ENCODE results near the gene TXNDC8.

The TXNDC8 gene

GRCh38 chr9:110258690-110259091 lies 79.0 kb downstream of the TXNDC8 start:
- Histone ChIP-seq H3K9ac (ENCODE audit: low read depth in 1 of 2, low read length in 2 of 2) (peak overlapping the region in 1 of 2 donors; percentile 28), H3K36me3 (ENCODE audit: control insufficient read depth in 2 of 2, insufficient read depth in 2 of 2, low read length in 2 of 2) (no peaks in the 10 kb centered on the region), H3K4me1 (ENCODE audit: control insufficient read depth in 2 of 2, insufficient read depth in 2 of 2, low read length in 2 of 2) (peaks cover 34 to 45% of the 10 kb centered on the region in 2 donors), H3K27ac (ENCODE audit: low read depth in 2 of 2, low read length in 2 of 2) (peak overlapping the region; percentile 82 to 96), H3K27me3 (ENCODE audit: control insufficient read depth in 2 of 2, insufficient read depth in 2 of 2, low read length in 2 of 2) (no peaks in the 10 kb centered on the region), H3K4me3 (ENCODE audit: low read length in 2 of 2) (no peak overlapping the region), H3K9me3 (ENCODE audit: control insufficient read depth in 2 of 2, low read length in 2 of 2) (no peaks in the 10 kb centered on the region)

- Histone ChIP-seq H3K27me3 (ENCODE audit: control insufficient read depth in 2 of 2, insufficient read depth in 2 of 2, low read length in 2 of 2) (no peaks in the 10 kb centered on the region), H3K27ac (ENCODE audit: low read depth in 2 of 2, low read length in 2 of 2) (peak overlapping the region; percentile 95 to 96), H3K4me1 (ENCODE audit: control insufficient read depth in 2 of 2, insufficient read depth in 2 of 2, low read length in 2 of 2) (peaks cover 37 to 45% of the 10 kb centered on the region in 2 donors), H3K9me3 (ENCODE audit: control insufficient read depth in 2 of 2, low read length in 2 of 2) (no peaks in the 10 kb centered on the region), H3K4me3 (ENCODE audit: low read length in 2 of 2) (peak overlapping the region; percentile 80 to 98), H3K9ac (ENCODE audit: low read depth in 1 of 2, low read length in 2 of 2) (peak overlapping the region; percentile 15 to 98), H3K36me3 (ENCODE audit: control insufficient read depth in 2 of 2, insufficient read depth in 2 of 2, low read length in 2 of 2) (no peaks in the 10 kb centered on the region)
Observed at GRCh38 chr9:110257956-110258355, 79.7 kb downstream of the TXNDC8 start.

- Histone ChIP-seq H3K9ac (ENCODE audit: low read depth in 1 of 2, low read length in 2 of 2) (peak overlapping the region; percentile 83 to 98), H3K4me1 (ENCODE audit: control insufficient read depth in 2 of 2, insufficient read depth in 2 of 2, low read length in 2 of 2) (peaks cover 37 to 45% of the 10 kb centered on the region in 2 donors)
Observed at GRCh38 chr9:110257097-110257841, 80.4 kb downstream of the TXNDC8 start.

GRCh38 chr9:110256380-110257096 lies 81.1 kb downstream of the TXNDC8 start, which contains the start of gene TXN:
Gene TXN, minus strand, starts transcription at chr9:110256507. Its CDS starts 72 bp downstream, at chr9:110256435.
- Histone ChIP-seq H3K9ac (ENCODE audit: low read depth in 1 of 2, low read length in 2 of 2) (peak within 1 kb of the TSS; percentile 91 to 98), H3K9me3 (ENCODE audit: control insufficient read depth in 2 of 2, low read length in 2 of 2) (no peaks in the 10 kb centered on the region), H3K4me1 (ENCODE audit: control insufficient read depth in 2 of 2, insufficient read depth in 2 of 2, low read length in 2 of 2) (peaks cover 37 to 45% of the 10 kb centered on the region in 2 donors), H3K27me3 (ENCODE audit: control insufficient read depth in 2 of 2, insufficient read depth in 2 of 2, low read length in 2 of 2) (no peaks in the 10 kb centered on the region), H3K36me3 (ENCODE audit: control insufficient read depth in 2 of 2, insufficient read depth in 2 of 2, low read length in 2 of 2) (no peaks in the 10 kb centered on the region), H3K27ac (ENCODE audit: low read depth in 2 of 2, low read length in 2 of 2) (peak within 1 kb of the TSS; percentile 95 to 96), H3K4me3 (ENCODE audit: low read length in 2 of 2) (peak within 1 kb of the TSS; percentile 80 to 98)

More at GRCh38 chr9:110257097-110257841, 80.4 kb downstream of the TXNDC8 start:
- Histone ChIP-seq H3K27me3 (ENCODE audit: control insufficient read depth in 2 of 2, insufficient read depth in 2 of 2, low read length in 2 of 2) (no peaks in the 10 kb centered on the region), H3K9me3 (ENCODE audit: control insufficient read depth in 2 of 2, low read length in 2 of 2) (no peaks in the 10 kb centered on the region), H3K36me3 (ENCODE audit: control insufficient read depth in 2 of 2, insufficient read depth in 2 of 2, low read length in 2 of 2) (no peaks in the 10 kb centered on the region), H3K27ac (ENCODE audit: low read depth in 2 of 2, low read length in 2 of 2) (peak overlapping the region; percentile 95 to 96), H3K4me3 (ENCODE audit: low read length in 2 of 2) (peak overlapping the region; percentile 80 to 98)

- Histone ChIP-seq H3K9ac (ENCODE audit: low read depth in 1 of 2, low read length in 2 of 2) (peak overlapping the region; percentile 91 to 98), H3K27ac (ENCODE audit: low read depth in 2 of 2, low read length in 2 of 2) (peak overlapping the region; percentile 95 to 96), H3K9me3 (ENCODE audit: control insufficient read depth in 2 of 2, low read length in 2 of 2) (no peaks in the 10 kb centered on the region), H3K4me1 (ENCODE audit: control insufficient read depth in 2 of 2, insufficient read depth in 2 of 2, low read length in 2 of 2) (peaks cover 37 to 45% of the 10 kb centered on the region in 2 donors), H3K27me3 (ENCODE audit: control insufficient read depth in 2 of 2, insufficient read depth in 2 of 2, low read length in 2 of 2) (no peaks in the 10 kb centered on the region), H3K36me3 (ENCODE audit: control insufficient read depth in 2 of 2, insufficient read depth in 2 of 2, low read length in 2 of 2) (peaks cover under 1% of the 10 kb centered on the region in 2 donors), H3K4me3 (ENCODE audit: low read length in 2 of 2) (peak overlapping the region; percentile 80 to 98)
Observed at GRCh38 chr9:110255463-110256379, 81.9 kb downstream of the TXNDC8 start.

- Histone ChIP-seq H3K4me1 (ENCODE audit: control insufficient read depth in 2 of 2, insufficient read depth in 2 of 2, low read length in 2 of 2) (peaks cover 35 to 44% of the 10 kb centered on the region in 2 donors), H3K27ac (ENCODE audit: low read depth in 2 of 2, low read length in 2 of 2) (peak overlapping the region; percentile 95 to 96), H3K9ac (ENCODE audit: low read depth in 1 of 2, low read length in 2 of 2) (peak overlapping the region; percentile 91 to 98), H3K36me3 (ENCODE audit: control insufficient read depth in 2 of 2, insufficient read depth in 2 of 2, low read length in 2 of 2) (peaks cover 7% of the 10 kb centered on the region in 2 donors), H3K4me3 (ENCODE audit: low read length in 2 of 2) (peak overlapping the region; percentile 80 to 98), H3K27me3 (ENCODE audit: control insufficient read depth in 2 of 2, insufficient read depth in 2 of 2, low read length in 2 of 2) (no peaks in the 10 kb centered on the region), H3K9me3 (ENCODE audit: control insufficient read depth in 2 of 2, low read length in 2 of 2) (no peaks in the 10 kb centered on the region)
Observed at GRCh38 chr9:110255034-110255462, 82.6 kb downstream of the TXNDC8 start.

- H3K27me3 ChIP-seq (ENCODE audit: control insufficient read depth in 2 of 2, insufficient read depth in 2 of 2, low read length in 2 of 2): no peaks in the 10 kb centered on the region
- peak overlapping the region; percentile 80 to 98 for H3K4me3 ChIP-seq (ENCODE audit: low read length in 2 of 2)
- H3K36me3 ChIP-seq (ENCODE audit: control insufficient read depth in 2 of 2, insufficient read depth in 2 of 2, low read length in 2 of 2): peaks cover 12 to 13% of the 10 kb centered on the region in 2 donors
- peak overlapping the region; percentile 95 to 96 for H3K27ac ChIP-seq (ENCODE audit: low read depth in 2 of 2, low read length in 2 of 2)
- no peaks in the 10 kb centered on the region for H3K9me3 ChIP-seq (ENCODE audit: control insufficient read depth in 2 of 2, low read length in 2 of 2)
- H3K9ac ChIP-seq (ENCODE audit: low read depth in 1 of 2, low read length in 2 of 2): peak overlapping the region; percentile 91 to 98
- H3K4me1 ChIP-seq (ENCODE audit: control insufficient read depth in 2 of 2, insufficient read depth in 2 of 2, low read length in 2 of 2): peaks cover 35 to 43% of the 10 kb centered on the region in 2 donors
Observed at GRCh38 chr9:110254500-110254899, 83.2 kb downstream of the TXNDC8 start.
